HepG2 (cell line): ENCODE measurements around the gene ENPP7. TPM values are rescaled to one million over a fixed set of nuclear protein-coding genes. Genes with fewer than 3 reads are reported as not detected.

Experiments used
- BORCS8-MEF2B ChIP-seq: sonication (generic); formaldehyde crosslinking; IDR thresholded peaks from 2 replicates; pipeline ENCODE4 v1.8.0; 2022; ENCODE audit warnings: mild to moderate bottlenecking, missing genetic modification reagents
- DNMT1 ChIP-seq: sonication (generic); formaldehyde crosslinking; IDR thresholded peaks from 2 replicates; pipeline ENCODE4 v1.5.1; 2020; ENCODE audit warnings: mild to moderate bottlenecking, missing genetic modification reagents
- ETV6 ChIP-seq: sonication (generic); formaldehyde crosslinking; conservative IDR thresholded peaks from 2 replicates; pipeline ENCODE4 v1.4.0; 2020; ENCODE audit warnings: missing genetic modification reagents
- HIVEP1 ChIP-seq: sonication (generic); formaldehyde crosslinking; IDR thresholded peaks from 2 replicates; pipeline ENCODE4 v1.4.0; 2020; ENCODE audit warnings: mild to moderate bottlenecking, missing genetic modification reagents
- MIER3 ChIP-seq: IDR thresholded peaks from 2 replicates; pipeline ENCODE4 v1.6.1; 2016; ENCODE audit warnings: missing compliant biosample characterization, borderline replicate concordance
- MIXL1 ChIP-seq: IDR thresholded peaks from 2 replicates; pipeline ENCODE4 v1.6.1; 2016
- NPAS2 ChIP-seq: sonication (generic); formaldehyde crosslinking; IDR thresholded peaks from 2 replicates; pipeline ENCODE4 v1.8.0; 2022; ENCODE audit warnings: mild to moderate bottlenecking, missing genetic modification reagents, borderline replicate concordance
- PPARG ChIP-seq: conservative IDR thresholded peaks from 2 replicates; pipeline ENCODE4 v1.6.1; 2016; ENCODE audit warnings: missing biosample characterization, missing genetic modification reagents
- SMAD1 ChIP-seq: sonication (generic); formaldehyde crosslinking; IDR thresholded peaks from 2 replicates; pipeline ENCODE4 v1.4.0; 2020; ENCODE audit warnings: missing genetic modification reagents, low read depth, mild to moderate bottlenecking, borderline replicate concordance
- SNAPC4 ChIP-seq: sonication (generic); formaldehyde crosslinking; IDR thresholded peaks from 2 replicates; pipeline ENCODE4 v1.4.0; 2020; ENCODE audit warnings: mild to moderate bottlenecking, missing genetic modification reagents
- SP5 ChIP-seq: IDR thresholded peaks from 2 replicates; pipeline ENCODE4 v1.6.1; 2016; ENCODE audit warnings: low read depth, borderline replicate concordance
- STAT5B ChIP-seq: sonication (generic); formaldehyde crosslinking; IDR thresholded peaks from 2 replicates; pipeline ENCODE4 v1.4.0; 2020; ENCODE audit warnings: missing genetic modification reagents
- TEF ChIP-seq: sonication (generic); formaldehyde crosslinking; IDR thresholded peaks from 2 replicates; pipeline ENCODE4 v1.5.0; 2020; ENCODE audit warnings: missing genetic modification reagents
- TOPORS ChIP-seq: sonication (generic); formaldehyde crosslinking; IDR thresholded peaks from 2 replicates; pipeline ENCODE4 v1.8.0; 2023; ENCODE audit warnings: mild to moderate bottlenecking, missing genetic modification reagents
- TP53 ChIP-seq: sonication (generic); formaldehyde crosslinking; conservative IDR thresholded peaks from 2 replicates; pipeline ENCODE4 v1.4.0; 2020; ENCODE audit warnings: missing genetic modification reagents
- YEATS4 ChIP-seq: sonication (generic); formaldehyde crosslinking; IDR thresholded peaks from 2 replicates; pipeline ENCODE4 v1.4.0; 2020; ENCODE audit warnings: missing genetic modification reagents, borderline replicate concordance
- ZIK1 ChIP-seq: sonication (generic); formaldehyde crosslinking; IDR thresholded peaks from 2 replicates; pipeline ENCODE4 v1.5.0; 2020; ENCODE audit warnings: mild to moderate bottlenecking, low read depth, missing genetic modification reagents, borderline replicate concordance
- ZNF326 ChIP-seq: sonication (generic); formaldehyde crosslinking; IDR thresholded peaks from 2 replicates; pipeline ENCODE4 v1.4.0; 2020; ENCODE audit warnings: missing genetic modification reagents, borderline replicate concordance
- ZNF512B ChIP-seq: sonication (generic); formaldehyde crosslinking; IDR thresholded peaks from 2 replicates; pipeline ENCODE4 v1.5.1; 2020; ENCODE audit warnings: missing genetic modification reagents, mild to moderate bottlenecking, borderline replicate concordance
- ZNF563 ChIP-seq: sonication (generic); formaldehyde crosslinking; IDR thresholded peaks from 2 replicates; pipeline ENCODE4 v1.8.0; 2022; ENCODE audit warnings: mild to moderate bottlenecking, moderate library complexity, missing genetic modification reagents
- ZNF580 ChIP-seq: IDR thresholded peaks from 2 replicates; pipeline ENCODE4 v1.6.1; 2016; ENCODE audit warnings: low read depth, borderline replicate concordance
- ZNF761 ChIP-seq: sonication (generic); formaldehyde crosslinking; conservative IDR thresholded peaks from 2 replicates; pipeline ENCODE4 v1.4.0; 2020; ENCODE audit warnings: mild to moderate bottlenecking, missing genetic modification reagents
- polyA plus RNA-seq, 8 experiments: library from polyadenylated mRNA; depleted of rRNA in 3 of 8; stranded (reverse) in 7 of 8; unstranded in 1 of 8; fragments of >200 nt; fragmentation: Illumina TruSeq in 4 of 8; extraction: Trizol in 4 of 8; gene quantifications; 2 replicates each; pipeline versions ENCODE4 v1.2.1 to v1.2.3, GENCODE V29; 2011 to 2016; ENCODE audit warnings: low read depth in 4 of 8, missing spikeins in 1 of 8, mixed read lengths in 1 of 8; ENCODE audit not compliant: insufficient read depth in 1 of 8
- total RNA-seq, 5 experiments: library from RNA; depleted of rRNA; stranded (reverse); fragments of >200 nt; fragmentation: Illumina TruSeq; extraction: Trizol; gene quantifications; 2 replicates each; pipeline ENCODE4 v1.2.3, GENCODE V29; 2016; ENCODE audit warnings: low read depth in 1 of 5

Gene ENPP7
- total and polyA plus RNA-seq, 2 of the 13 experiments (the other 11 are each of a cell fraction or from before 2014, with no cell fraction given): 1.1 to 2.2 TPM

- TF ChIP-seq SP5 (CRISPR knock-in tag) (no peak), BORCS8-MEF2B (CRISPR knock-in tag) (peak; percentile 42; the same call in 1 of the 2 replicates), ETV6 (CRISPR knock-in tag) (no peak), NPAS2 (CRISPR knock-in tag) (no peak), YEATS4 (peak; percentile 51; the same call in 1 of the 2 replicates), TP53 (CRISPR knock-in tag) (no peak), DNMT1 (CRISPR knock-in tag) (peak; percentile 85), TOPORS (CRISPR knock-in tag) (no peak), ZNF512B (CRISPR knock-in tag) (0 out of 2 replicates have a peak, but pooled peaks have one; percentile 45), HIVEP1 (CRISPR knock-in tag) (no peak), ZIK1 (peak; percentile 65; the same call in 1 of the 2 replicates), ZNF580 (CRISPR knock-in tag) (no peak), MIER3 (no peak), STAT5B (CRISPR knock-in tag) (no peak), ZNF326 (CRISPR knock-in tag) (no peak), ZNF761 (CRISPR knock-in tag) (0 out of 2 replicates have a peak, but pooled peaks have one; percentile 19), PPARG (CRISPR knock-in tag) (no peak), SMAD1 (CRISPR knock-in tag) (no peak), ZNF563 (CRISPR knock-in tag) (0 out of 2 replicates have a peak, but pooled peaks have one; percentile 62), TEF (CRISPR knock-in tag) (no peak), MIXL1 (CRISPR knock-in tag) (no peak), SNAPC4 (CRISPR knock-in tag) (no peak)
Observed at GRCh38 chr17:79730769-79731483, at the start of gene ENPP7 (continued).
